ENCODE measurements around the gene CGB1.
"Not testable (repeated sequence)": the region's sequence is repeated elsewhere in the genome, so short reads cannot be mapped to it uniquely, and the experiment has no call there.

DNA sequence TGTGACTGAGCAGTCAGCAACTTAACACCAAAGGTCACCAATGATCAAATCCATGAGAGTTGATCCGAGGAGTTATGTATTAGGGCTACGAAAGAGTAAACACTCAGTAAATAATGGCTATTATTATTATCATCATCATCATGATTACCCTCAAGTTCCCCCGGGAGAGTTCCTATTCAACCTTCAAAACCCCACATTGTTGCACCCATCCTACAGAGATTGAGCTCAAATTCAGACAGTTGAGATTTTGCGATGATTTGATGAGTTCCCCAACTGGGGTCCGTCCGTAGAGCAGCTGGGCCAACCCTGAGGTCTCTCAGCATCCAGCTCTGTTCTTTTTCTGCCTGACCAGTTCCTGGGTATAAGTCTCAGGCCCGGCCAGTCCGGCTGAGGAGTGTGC lies 1.4 kb upstream of the CGB1 start:
- not testable (repeated sequence) for TF ChIP-seq ZNF354B (CRISPR knock-in tag; IDR thresholded peaks at IDR 0.05); EP300 (IDR thresholded peaks at IDR 0.05; ENCODE audit: low read length)
- TF ChIP-seq, protein P1, sequence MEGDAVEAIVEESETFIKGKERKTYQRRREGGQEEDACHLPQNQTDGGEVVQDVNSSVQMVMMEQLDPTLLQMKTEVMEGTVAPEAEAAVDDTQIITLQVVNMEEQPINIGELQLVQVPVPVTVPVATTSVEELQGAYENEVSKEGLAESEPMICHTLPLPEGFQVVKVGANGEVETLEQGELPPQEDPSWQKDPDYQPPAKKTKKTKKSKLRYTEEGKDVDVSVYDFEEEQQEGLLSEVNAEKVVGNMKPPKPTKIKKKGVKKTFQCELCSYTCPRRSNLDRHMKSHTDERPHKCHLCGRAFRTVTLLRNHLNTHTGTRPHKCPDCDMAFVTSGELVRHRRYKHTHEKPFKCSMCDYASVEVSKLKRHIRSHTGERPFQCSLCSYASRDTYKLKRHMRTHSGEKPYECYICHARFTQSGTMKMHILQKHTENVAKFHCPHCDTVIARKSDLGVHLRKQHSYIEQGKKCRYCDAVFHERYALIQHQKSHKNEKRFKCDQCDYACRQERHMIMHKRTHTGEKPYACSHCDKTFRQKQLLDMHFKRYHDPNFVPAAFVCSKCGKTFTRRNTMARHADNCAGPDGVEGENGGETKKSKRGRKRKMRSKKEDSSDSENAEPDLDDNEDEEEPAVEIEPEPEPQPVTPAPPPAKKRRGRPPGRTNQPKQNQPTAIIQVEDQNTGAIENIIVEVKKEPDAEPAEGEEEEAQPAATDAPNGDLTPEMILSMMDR (IDR thresholded peaks at IDR 0.05 in 2 of 3, conservative IDR thresholded peaks at IDR 0.05 in 1 of 3; ENCODE audit: insufficient read depth in 2 of 3, low read depth in 1 of 3, low read length in 3 of 3) = not testable (repeated sequence)

Measured in K562 (cell line).